GM19463 (cell line): ENCODE results near the gene SLC23A3.

Source experiments
- ATAC-seq: cut with Tn5 transposase; IDR thresholded peaks from one replicate; pipeline ENCODE4 v1.9.1; 2021; ENCODE audit warnings: mild to moderate bottlenecking, moderate library complexity; ENCODE audit not compliant: unreplicated experiment

SLC23A3 gene

DNA sequence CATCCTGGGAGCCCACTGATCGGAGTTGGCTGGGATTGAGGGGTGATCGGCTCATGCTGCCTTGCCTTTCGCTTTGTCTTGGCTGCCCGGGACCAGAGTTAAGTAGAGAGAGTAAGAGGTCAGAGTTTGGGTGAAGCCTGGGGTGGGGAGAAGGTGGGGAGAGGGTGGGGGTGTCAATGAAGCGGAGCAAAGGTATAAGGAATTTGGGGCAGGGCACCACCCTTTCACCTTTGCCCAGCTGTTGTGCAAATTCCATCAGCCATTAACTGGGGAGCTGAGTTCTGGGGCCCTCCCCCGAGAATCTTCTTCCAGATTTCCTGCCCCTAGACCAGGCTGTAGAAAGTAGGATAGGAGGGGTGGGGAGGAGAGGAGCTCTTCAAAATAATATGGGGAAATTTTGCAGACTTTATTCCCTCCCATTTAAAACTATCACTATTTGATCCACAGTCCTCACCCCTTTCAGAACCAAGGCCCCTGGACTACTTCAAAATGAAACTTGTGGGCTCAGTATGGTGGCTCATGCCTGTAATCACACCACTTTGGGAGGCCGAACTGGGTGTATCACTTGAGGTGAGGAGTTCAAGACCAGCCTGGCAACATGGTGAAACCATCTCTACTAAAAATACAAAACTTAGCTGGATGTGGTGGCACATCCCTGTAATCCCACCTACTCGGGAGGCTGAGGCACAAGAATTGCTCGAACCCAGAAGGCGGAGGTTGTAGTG is at the start of gene SLC23A3:
SLC23A3 (minus strand) TSS at position 100 of the 725 bp plus-strand sequence; CDS start at position 55, 45 bp downstream.
- ATAC-seq, result no peak

GRCh38 chr2:219218732-219219701 is 49.2 kb upstream of the SLC23A3 start, which contains the start of gene ABCB6:
ABCB6 (minus strand) TSS chr2:219218958; CDS start chr2:219218673, 285 bp downstream.
- peak; percentile 86 for ATAC-seq

GRCh38 chr2:219218217-219218731 is 48.4 kb upstream of the SLC23A3 start:
- peak; percentile 17 for ATAC-seq

DNA sequence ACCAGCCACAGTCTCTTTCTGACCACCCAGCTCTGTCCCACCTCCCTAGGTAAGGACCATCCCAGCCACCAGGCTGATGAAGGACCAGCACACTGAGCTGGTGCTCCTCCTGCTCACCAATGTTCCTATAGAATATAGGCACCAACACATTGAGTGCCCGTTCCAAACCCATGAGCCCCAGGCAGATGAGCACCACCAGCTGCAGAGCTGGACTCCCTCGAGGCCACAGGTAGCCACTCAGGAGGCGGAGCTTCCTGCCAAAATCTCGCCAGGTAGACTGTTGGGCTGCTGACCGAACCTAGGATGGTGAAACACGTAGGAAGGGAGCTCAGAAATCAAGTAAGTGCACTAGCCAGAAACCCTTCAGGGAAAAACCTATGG is 46.7 kb upstream of the SLC23A3 start:
- ATAC-seq, result no peak

GRCh38 chr2:219215871-219216534 is 46.2 kb upstream of the SLC23A3 start:
- no peak for ATAC-seq

GRCh38 chr2:219214786-219215185 is 45.0 kb upstream of the SLC23A3 start:
- ATAC-seq, result no peak

DNA sequence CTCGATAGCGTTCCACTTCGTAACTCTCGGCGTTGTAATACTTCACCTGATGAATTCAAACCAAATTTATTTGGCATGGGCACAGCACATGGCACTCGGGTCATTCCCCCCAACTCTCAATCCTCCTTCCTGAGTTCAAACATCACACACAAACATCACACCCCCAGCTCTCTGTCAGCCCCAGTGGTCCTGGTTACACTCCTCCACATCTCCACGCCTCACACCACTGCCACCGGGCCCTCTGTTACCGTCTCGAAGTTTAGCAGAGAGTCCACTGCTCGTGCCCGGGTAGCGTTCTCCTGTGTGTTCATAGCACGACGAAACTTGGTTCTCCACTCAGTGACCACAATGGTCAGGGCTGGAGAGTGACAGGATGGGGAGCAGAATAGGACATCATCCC is 44.3 kb upstream of the SLC23A3 start:
- no peak for ATAC-seq

DNA sequence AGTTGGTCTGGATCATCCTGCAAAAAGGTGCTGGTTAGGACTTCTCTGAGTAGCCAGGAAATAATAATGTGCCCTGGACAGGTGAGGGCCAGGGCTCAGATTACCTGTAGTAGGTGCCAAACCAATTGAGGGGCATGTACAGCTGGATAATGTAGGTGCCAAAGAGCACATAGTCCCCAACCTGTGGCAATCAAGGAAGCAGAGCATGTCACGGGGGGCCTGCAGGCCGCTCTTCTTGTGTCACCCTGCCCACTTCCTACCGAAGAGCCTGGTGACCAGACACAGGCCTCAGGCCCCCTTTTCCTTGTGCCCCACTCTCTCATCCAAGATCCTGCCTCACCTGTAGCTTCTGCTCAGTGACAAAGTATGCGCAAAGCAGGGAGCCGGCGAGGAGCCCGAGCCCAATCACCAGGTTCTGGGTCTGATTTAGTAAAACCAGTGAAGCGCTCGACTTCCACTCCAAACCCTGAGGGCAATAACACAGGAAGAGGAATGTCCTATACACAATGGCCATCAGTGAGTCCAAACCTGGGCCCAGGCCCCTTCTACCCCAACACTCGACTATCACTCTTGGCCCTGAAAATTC is 43.8 kb upstream of the SLC23A3 start:
- ATAC-seq, result no peak

DNA sequence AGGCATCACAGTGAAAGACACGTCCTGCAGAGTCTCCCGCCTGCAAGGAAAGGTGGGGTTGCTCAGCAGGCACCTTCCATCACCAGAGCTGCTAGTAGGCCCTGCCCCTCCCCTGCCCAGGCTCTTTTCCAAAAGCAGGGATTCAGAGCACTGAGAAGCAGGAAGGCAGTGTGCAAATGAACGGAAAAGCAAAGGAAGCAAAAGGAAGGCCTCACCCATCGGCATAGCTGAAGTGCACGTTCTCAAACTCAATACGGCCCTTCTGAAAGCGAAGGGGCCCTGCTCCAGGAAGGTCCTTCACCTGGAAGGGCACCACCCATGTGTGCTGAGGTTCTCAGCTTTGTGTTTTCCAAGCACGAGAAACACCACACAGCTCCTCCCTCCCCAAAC is 43.2 kb upstream of the SLC23A3 start:
- no peak for ATAC-seq

GRCh38 chr2:219210886-219211362 is 41.1 kb upstream of the SLC23A3 start:
- ATAC-seq, result no peak

DNA sequence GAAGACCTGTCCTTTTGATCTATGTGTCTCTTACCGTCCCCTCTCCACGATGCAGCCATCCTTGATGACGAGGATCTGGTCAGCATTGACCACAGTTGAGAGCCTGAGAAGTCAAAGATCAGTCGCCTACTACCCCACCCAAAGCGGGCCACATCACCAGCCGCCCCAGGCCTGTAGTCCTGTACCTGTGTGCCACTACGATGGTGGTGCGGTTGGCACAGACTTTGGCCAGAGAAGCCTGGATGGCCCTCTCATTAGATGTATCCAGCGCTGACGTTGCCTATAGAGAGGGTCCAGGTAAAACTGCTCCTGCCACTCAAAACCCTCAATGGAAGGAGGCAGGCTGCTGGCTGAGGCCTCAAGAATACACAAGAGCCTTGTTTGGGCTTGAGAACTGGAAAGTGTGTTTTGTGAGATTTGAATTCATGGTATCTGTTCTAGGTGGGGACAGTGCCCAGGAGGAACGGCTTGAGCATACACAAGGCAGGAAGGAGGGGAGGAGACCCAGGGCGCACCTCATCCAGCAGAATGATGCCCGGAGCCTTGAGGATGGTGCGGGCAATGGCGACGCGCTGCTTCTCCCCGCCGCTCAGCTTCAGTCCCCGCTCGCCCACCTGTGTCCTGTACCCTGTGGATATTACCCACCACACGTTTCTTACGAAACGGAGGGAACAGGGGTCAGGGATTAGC is 40.5 kb upstream of the SLC23A3 start:
- ATAC-seq, result no peak

- no peak for ATAC-seq
Measured at GRCh38 chr2:219209236-219210195, 39.7 kb upstream of the SLC23A3 start.

GRCh38 chr2:219207884-219208740 is 38.3 kb upstream of the SLC23A3 start:
- ATAC-seq, result no peak

DNA sequence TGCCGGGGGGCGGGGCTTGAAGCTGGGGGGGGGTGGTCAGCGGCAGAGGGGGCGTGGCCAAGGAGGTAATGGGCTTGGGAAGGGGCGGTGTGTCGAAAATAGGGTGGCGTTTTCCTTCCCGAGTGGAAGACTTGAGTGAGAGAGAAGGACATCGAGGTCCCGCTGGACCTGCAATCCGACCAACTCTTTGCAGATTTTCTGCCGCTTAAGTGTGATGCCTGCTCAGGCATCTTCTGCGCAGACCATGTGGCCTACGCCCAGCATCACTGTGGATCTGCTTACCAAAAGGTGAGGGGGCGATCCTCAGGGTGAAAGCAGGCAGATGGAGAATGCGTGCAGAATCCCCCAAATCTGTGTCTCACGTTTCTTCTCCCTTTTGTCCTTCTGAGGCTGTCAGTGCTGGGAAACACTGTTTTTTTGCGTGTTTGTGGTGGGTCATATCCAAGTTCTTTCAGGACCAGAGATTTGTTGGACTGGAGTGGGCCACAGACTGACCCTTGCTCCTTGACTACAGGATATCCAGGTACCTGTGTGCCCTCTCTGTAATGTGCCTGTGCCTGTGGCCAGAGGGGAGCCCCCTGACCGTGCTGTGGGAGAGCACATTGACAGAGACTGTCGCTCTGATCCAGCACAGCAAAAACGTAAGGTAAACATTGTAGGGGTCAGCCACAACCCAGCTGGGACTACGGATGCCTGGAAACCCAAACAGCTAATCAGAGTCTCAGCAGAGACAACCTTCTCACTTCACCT is 37.5 kb upstream of the SLC23A3 start:
- no peak for ATAC-seq

GRCh38 chr2:219206328-219207133 is 36.7 kb upstream of the SLC23A3 start, which contains the start of gene ZFAND2B:
ZFAND2B (plus strand) TSS chr2:219206782; CDS start chr2:219206988, 206 bp downstream.
- peak; percentile 98 for ATAC-seq

DNA sequence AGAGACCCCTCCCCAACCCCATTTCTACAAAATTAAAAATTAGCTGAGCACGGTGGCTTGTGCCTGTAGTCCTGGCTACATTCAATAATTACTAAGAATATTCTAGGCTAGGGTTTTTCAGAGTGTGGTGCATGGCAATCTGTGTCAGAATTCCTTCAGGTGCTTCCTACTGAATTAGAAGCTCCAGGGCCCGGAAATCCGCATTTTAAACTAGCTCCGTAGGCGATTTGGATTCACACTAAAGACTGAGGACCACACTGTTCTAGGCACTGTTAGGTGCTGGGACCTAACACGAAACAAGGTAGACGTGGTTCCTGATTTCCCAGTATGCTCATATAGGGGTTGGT is 36.1 kb upstream of the SLC23A3 start:
- ATAC-seq, result no peak
